H1 (cell line): ENCODE data around the gene TNS1. TPM values are rescaled to one million over a fixed set of nuclear protein-coding genes. Genes with fewer than 3 reads are reported as not detected.

Experiments
- CTCF ChIA-PET: fragments of 300-600 bp; sonication (Branson Sonifier 250); formaldehyde crosslinking; loops from one replicate; lab custom pipeline; 2021; ENCODE audit not compliant: partially characterized antibody; lab: Charles Lee
- POLR2A ChIA-PET: fragments of 300-600 bp; sonication (Branson Sonifier 250); formaldehyde crosslinking; loops from one replicate; lab custom pipeline; 2021; ENCODE audit warnings: inconsistent platforms; ENCODE audit not compliant: partially characterized antibody; lab: Charles Lee
- DNase-seq, 2 experiments: peaks; one replicate each; pipeline versions ENCODE4 v3.0.0 to v3.0.0-alpha.2; 2010 to 2022; ENCODE audit warnings: low spot score in 2 of 2, low read depth in 1 of 2, mixed read lengths in 1 of 2
- FAIRE-seq: peaks from 2 replicates; lab custom pipeline; 2011; peaks lifted over from hg19 to GRCh38; lab: Jason Lieb, UNC
- H2AFZ ChIP-seq: 2 replicates; pipeline ENCODE4 v1.8.1; 2012; ENCODE audit warnings: low read length, inconsistent platforms
- H2AK5ac ChIP-seq: 2 replicates; pipeline ENCODE4 v1.6.1; 2013; ENCODE audit warnings: low read depth, low read length
- H2BK120ac ChIP-seq: replicated peaks from 2 replicates; pipeline ENCODE3; 2013; ENCODE audit warnings: low read depth, low read length, inconsistent platforms
- H2BK12ac ChIP-seq: 2 replicates; pipeline ENCODE4 v1.6.1; 2013; ENCODE audit warnings: low read depth, low read length
- H2BK15ac ChIP-seq: 2 replicates; pipeline ENCODE4 v1.6.1; 2013; ENCODE audit warnings: low read length
- H2BK20ac ChIP-seq: 2 replicates; pipeline ENCODE4 v1.6.1; 2013; ENCODE audit warnings: low read length
- H2BK5ac ChIP-seq: 2 replicates; pipeline ENCODE4 v1.6.1; 2013; ENCODE audit warnings: low read depth, low read length
- H3K14ac ChIP-seq: 2 replicates; pipeline ENCODE4 v1.6.1; 2013; ENCODE audit warnings: inconsistent platforms; ENCODE audit not compliant: insufficient read length
- H3K18ac ChIP-seq: 2 replicates; pipeline ENCODE4 v1.6.1; 2013; ENCODE audit warnings: low read length; ENCODE audit errors: extremely low read depth
- H3K23ac ChIP-seq: 2 replicates; pipeline ENCODE4 v1.6.1; 2013; ENCODE audit warnings: inconsistent platforms; ENCODE audit not compliant: insufficient read length
- H3K23me2 ChIP-seq: 2 replicates; pipeline ENCODE4 v1.6.1; 2013; ENCODE audit warnings: low read depth, low read length
- H3K27ac ChIP-seq: 2 replicates; pipeline ENCODE4 v1.6.1; 2011; ENCODE audit warnings: low read depth, low read length, inconsistent platforms
- H3K27me3 ChIP-seq, 4 experiments: replicated peaks in 1 of 4; 1 replicate in 1 of 4; 2 replicates in 3 of 4; pipeline versions ENCODE4 v1.6.1 to v1.8.1; 2011 to 2013; ENCODE audit warnings: low read length in 3 of 4, mild to moderate bottlenecking in 3 of 4, inconsistent platforms in 2 of 4, mixed read lengths in 2 of 4, moderate library complexity in 1 of 4; ENCODE audit not compliant: control insufficient read depth in 3 of 4, insufficient read depth in 3 of 4; ENCODE audit errors: extremely low read depth in 1 of 4
- H3K36me3 ChIP-seq, 4 experiments: 2 replicates each; pipeline versions ENCODE4 v1.6.1 to v1.8.1; 2011 to 2013; ENCODE audit warnings: mild to moderate bottlenecking in 4 of 4, low read length in 3 of 4, moderate library complexity in 2 of 4, control low read depth in 1 of 4, inconsistent platforms in 1 of 4; ENCODE audit not compliant: insufficient read depth in 4 of 4, control insufficient read depth in 2 of 4
- H3K4ac ChIP-seq: replicated peaks from 2 replicates; pipeline ENCODE3; 2013; ENCODE audit warnings: low read length, low read depth, mixed read lengths, inconsistent platforms; ENCODE audit not compliant: insufficient read length
- H3K4me1 ChIP-seq, 4 experiments: replicated peaks in 1 of 4; 1 replicate in 1 of 4; 2 replicates in 3 of 4; pipeline versions ENCODE4 v1.6.1 to v1.8.1; 2011 to 2013; ENCODE audit warnings: low read length in 3 of 4, inconsistent platforms in 2 of 4, mixed read lengths in 1 of 4; ENCODE audit not compliant: insufficient read depth in 4 of 4, control insufficient read depth in 3 of 4
- H3K4me2 ChIP-seq, 2 experiments: 2 replicates each; pipeline versions ENCODE4 v1.6.1 to v1.8.1; 2011 to 2013; ENCODE audit warnings: low read depth in 2 of 2, low read length in 2 of 2, control low read depth in 1 of 2, inconsistent platforms in 1 of 2, mild to moderate bottlenecking in 1 of 2; ENCODE audit not compliant: insufficient read depth in 1 of 2
- H3K4me3 ChIP-seq, 4 experiments: fragments of 200-600, 300-600 bp in 1 of 4; sonication (generic), shearing (Covaris generic), sonication (Bioruptor Twin) in 1 of 4; 2 replicates each; pipeline versions ENCODE4 v1.5.1 to v1.8.1; 2011 to 2016; ENCODE audit warnings: low read length in 4 of 4, low read depth in 3 of 4, control low read depth in 2 of 4, inconsistent platforms in 2 of 4, mild to moderate bottlenecking in 2 of 4, mixed read lengths in 1 of 4, moderate library complexity in 1 of 4; ENCODE audit not compliant: insufficient read depth in 2 of 4; ENCODE audit errors: extremely low read depth in 1 of 4
- H3K56ac ChIP-seq: replicated peaks from 2 replicates; pipeline ENCODE3; 2013; ENCODE audit warnings: low read depth, mild to moderate bottlenecking, mixed read lengths, low read length, inconsistent platforms; ENCODE audit not compliant: insufficient read length
- H3K79me1 ChIP-seq: 2 replicates; pipeline ENCODE4 v1.6.1; 2013; ENCODE audit warnings: low read depth, low read length, control low read depth
- H3K79me2 ChIP-seq, 2 experiments: 2 replicates each; pipeline versions ENCODE4 v1.6.1 to v1.8.1; 2012 to 2013; ENCODE audit warnings: low read length in 2 of 2, mild to moderate bottlenecking in 2 of 2, inconsistent platforms in 1 of 2; ENCODE audit not compliant: insufficient read depth in 2 of 2, control insufficient read depth in 1 of 2
- H3K9ac ChIP-seq, 4 experiments: replicated peaks in 1 of 4; 1 replicate in 1 of 4; 2 replicates in 3 of 4; pipeline versions ENCODE4 v1.6.1 to v1.8.1; 2011 to 2013; ENCODE audit warnings: low read depth in 3 of 4, low read length in 3 of 4, control low read depth in 2 of 4, mild to moderate bottlenecking in 2 of 4, moderate library complexity in 2 of 4, inconsistent platforms in 1 of 4; ENCODE audit errors: extremely low read depth in 1 of 4
- H3K9me3 ChIP-seq, 2 experiments: 2 replicates each; pipeline versions ENCODE4 v1.6.1 to v1.8.1; 2012 to 2013; ENCODE audit warnings: mild to moderate bottlenecking in 2 of 2, moderate library complexity in 2 of 2, control low read depth in 1 of 2, inconsistent platforms in 1 of 2, low read depth in 1 of 2, low read length in 1 of 2, mixed read lengths in 1 of 2; ENCODE audit not compliant: insufficient read depth in 2 of 2
- H4K20me1 ChIP-seq, 2 experiments: replicated peaks in 1 of 2; 2 replicates each; pipeline versions ENCODE3 to v1.8.1; 2011 to 2013; ENCODE audit warnings: inconsistent platforms in 2 of 2, low read length in 2 of 2, mild to moderate bottlenecking in 1 of 2; ENCODE audit not compliant: insufficient read depth in 2 of 2, control insufficient read depth in 1 of 2
- H4K5ac ChIP-seq: 2 replicates; pipeline ENCODE4 v1.6.1; 2013; ENCODE audit warnings: low read length, low read depth, mixed read lengths, inconsistent platforms; ENCODE audit not compliant: insufficient read length
- H4K8ac ChIP-seq: 2 replicates; pipeline ENCODE4 v1.8.0; 2013; ENCODE audit warnings: mild to moderate bottlenecking, moderate library complexity, low read length, inconsistent platforms; ENCODE audit not compliant: insufficient read depth; ENCODE audit errors: extremely low read depth
- H4K91ac ChIP-seq: replicated peaks from 2 replicates; pipeline ENCODE3; 2013; ENCODE audit warnings: low read length, mixed read lengths, inconsistent platforms; ENCODE audit not compliant: insufficient read length
- CBX8 ChIP-seq: fragments of 300-800, 300-1000 bp; sonication (generic); IDR thresholded peaks from 2 replicates; pipeline ENCODE4 v1.7.1; 2016; ENCODE audit warnings: low read depth, low read length, borderline replicate concordance
- CREB1 ChIP-seq: IDR thresholded peaks from 2 replicates; pipeline ENCODE4 v1.6.1; 2012; ENCODE audit warnings: inconsistent platforms
- EP300 ChIP-seq, 2 experiments: IDR thresholded peaks; 1 replicate in 1 of 2; 2 replicates in 1 of 2; pipeline ENCODE4 v1.6.1; 2011 to 2012; ENCODE audit warnings: low read depth in 2 of 2, low read length in 2 of 2, mild to moderate bottlenecking in 2 of 2, borderline replicate concordance in 1 of 2, inconsistent platforms in 1 of 2, moderate library complexity in 1 of 2
- KDM4A ChIP-seq: IDR thresholded peaks from one replicate; pipeline ENCODE4 v1.7.1; 2012; ENCODE audit warnings: low read depth, mild to moderate bottlenecking, moderate library complexity, low read length, inconsistent platforms; ENCODE audit not compliant: severe bottlenecking
- NANOG ChIP-seq: IDR thresholded peaks from 2 replicates; pipeline ENCODE4 v1.6.1; 2011; ENCODE audit warnings: low read length, low read depth, mild to moderate bottlenecking, inconsistent platforms; ENCODE audit not compliant: insufficient read depth, poor library complexity, severe bottlenecking
- NRF1 ChIP-seq: IDR thresholded peaks from 2 replicates; pipeline ENCODE4 v1.6.1; 2011; ENCODE audit warnings: mild to moderate bottlenecking, low read depth, low read length, improper control_type of control experiment
- RAD21 ChIP-seq, 2 experiments: IDR thresholded peaks in 1 of 2; conservative IDR thresholded peaks in 1 of 2; 2 replicates each; pipeline ENCODE4 v1.6.1; 2011; ENCODE audit warnings: low read depth in 2 of 2, low read length in 2 of 2, improper control_type of control experiment in 1 of 2, inconsistent platforms in 1 of 2, mild to moderate bottlenecking in 1 of 2, moderate library complexity in 1 of 2
- SIN3A ChIP-seq, 2 experiments: IDR thresholded peaks in 1 of 2; conservative IDR thresholded peaks in 1 of 2; 2 replicates each; pipeline ENCODE4 v1.6.1; 2011 to 2012; ENCODE audit warnings: low read length in 2 of 2, improper control_type of control experiment in 1 of 2, low read depth in 1 of 2, mild to moderate bottlenecking in 1 of 2
- TCF12 ChIP-seq: IDR thresholded peaks from 2 replicates; pipeline ENCODE4 v1.6.1; 2011; ENCODE audit warnings: low read depth, mild to moderate bottlenecking, low read length
- WGBS, 2 experiments: shearing (Covaris generic) in 1 of 2; methylation state at CpG; one replicate each; pipeline versions ENCODE4 v1.1.6 to v1.1.7; 2013 to 2015; ENCODE audit warnings: low lambda C conversion rate in 2 of 2, mixed read lengths in 2 of 2, inconsistent platforms in 1 of 2, low coverage in 1 of 2, missing lambda C conversion rate in 1 of 2; ENCODE audit not compliant: insufficient replicate concordance in 2 of 2, insufficient coverage in 1 of 2, insufficient read length in 1 of 2; ENCODE audit errors: extremely low coverage in 1 of 2, missing lambda C conversion rate in 1 of 2; 5-methylcytosine and 5-hydroxymethylcytosine counted together
- polyA plus RNA-seq, 7 experiments: library from polyadenylated mRNA; depleted of rRNA in 3 of 7; stranded (reverse) in 5 of 7; unstranded in 2 of 7; fragments of >200 nt in 5 of 7; fragments of 200-250 nt in 2 of 7; gene quantifications; 1 replicate in 5 of 7; 2 replicates in 1 of 7; 4 replicates in 1 of 7; pipeline versions ENCODE4 v1.2.1 to v1.2.3, GENCODE V29; 2011 to 2013; ENCODE audit warnings: missing spikeins in 2 of 7, mixed read lengths in 2 of 7
- total RNA-seq: library from RNA; stranded (reverse); fragmentation: NEBNext Ultra II Directional; extraction: Animal tissue kit (Norgen Biotek cat#: 25700); gene quantifications from 2 replicates; pipeline ENCODE4 v1.2.1, GENCODE V29; 2021
- TF ChIP-seq, protein P1 (sequence below): IDR thresholded peaks from 2 replicates; pipeline ENCODE4 v1.6.1; 2011; ENCODE audit warnings: low read depth, mild to moderate bottlenecking, low read length; ENCODE audit not compliant: insufficient read depth

Gene TNS1
- total and polyA plus RNA-seq, 2 of the 8 experiments (the other 6 are each of a cell fraction or from before 2014, with no cell fraction given): 1.5 to 5.1 TPM

DNA sequence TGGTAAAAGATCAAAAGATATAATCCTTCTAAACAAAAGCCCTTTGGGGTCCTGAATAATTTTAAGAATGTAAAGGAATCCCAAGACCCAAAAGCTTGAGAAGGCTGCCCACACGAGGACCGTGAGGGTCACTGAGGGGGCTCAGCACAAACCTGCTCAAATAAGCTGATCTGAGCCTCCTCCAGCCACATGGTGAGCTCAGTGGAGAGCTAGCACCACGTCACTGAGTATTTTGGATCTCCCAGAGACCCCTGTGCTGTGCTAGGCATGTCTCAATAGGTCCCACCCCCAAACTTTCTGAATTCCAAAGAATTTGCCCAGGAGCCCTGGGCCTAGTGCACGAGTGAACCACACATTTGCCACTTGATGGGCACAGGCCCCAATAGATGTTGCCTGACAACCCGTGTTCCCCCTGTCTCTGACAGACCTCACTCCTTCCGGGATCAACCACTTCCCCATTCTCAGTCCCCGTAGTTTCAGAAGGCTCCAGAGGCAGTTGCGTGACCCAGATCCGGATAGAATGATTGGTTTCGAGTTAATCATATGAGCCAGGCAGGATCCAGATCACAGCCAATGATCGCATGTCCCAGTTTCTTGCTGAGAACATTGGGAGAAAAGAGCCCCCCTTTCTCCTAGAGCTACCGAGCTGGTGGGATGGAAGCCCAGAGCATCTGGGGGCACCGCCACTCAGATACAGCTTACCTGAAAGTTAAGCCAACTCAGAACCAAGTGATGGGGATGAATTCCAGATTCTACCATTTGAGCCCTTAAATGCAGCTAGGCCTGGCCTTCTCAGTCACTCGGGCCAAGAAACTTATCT is 203.8 kb downstream of the TNS1 start:
- H2AK5ac ChIP-seq: no peak overlapping the region
- H4K5ac ChIP-seq: no peak overlapping the region
- CTCF ChIA-PET: interaction anchor here (0.6 to 30.4 kb wide), 11 partner anchors 8 to 234 kb away, joined by 3 to 759 read pairs (median 3); no protein-coding TSS in a partner anchor
- no peaks in the 10 kb centered on the region; a peak in 1 of 8 replicates for H3K36me3 ChIP-seq
- H4K8ac ChIP-seq: no peak overlapping the region
- no peak overlapping the region for H2AFZ ChIP-seq
- H2BK15ac ChIP-seq: no peak overlapping the region
- no peak overlapping the region for H2BK12ac ChIP-seq
- H3K79me1 ChIP-seq: no peaks in the 10 kb centered on the region
- H3K4ac ChIP-seq: no peak overlapping the region
- WGBS, 2 experiments: 93% methylated on average over 13 of the region's 14 CpGs; no CpG with 5 or more reads in 1 of the 2 experiments
- H3K23me2 ChIP-seq: no peaks in the 10 kb centered on the region; the same call in 1 of the 2 replicates
- no peak overlapping the region for H2BK20ac ChIP-seq
- no peak for FAIRE-seq
- DNase-seq: peak in 1 of 2 experiments; percentile 26
- H3K23ac ChIP-seq: no peak overlapping the region
- no peak overlapping the region for H3K4me2 ChIP-seq
- H3K27ac ChIP-seq: no peak overlapping the region
- peaks cover 0 to 5% (median 2%) of the 10 kb centered on the region in 4 experiments; a peak in 1 of 7 replicates for H3K4me1 ChIP-seq
- peaks cover 0 to 5% of the 10 kb centered on the region in 2 experiments for H4K20me1 ChIP-seq
- POLR2A ChIA-PET: interaction anchor here (1.1 kb wide), 1 partner anchor 41 kb away, joined by 3 read pairs; no protein-coding TSS in a partner anchor
- H3K79me2 ChIP-seq: no peaks in the 10 kb centered on the region
- no peak overlapping the region for H3K4me3 ChIP-seq
- H3K27me3 ChIP-seq: no peaks in the 10 kb centered on the region
- no peak overlapping the region for H3K14ac ChIP-seq
- no peak overlapping the region for H2BK5ac ChIP-seq
- H3K56ac ChIP-seq: no peak overlapping the region
- no peak overlapping the region for H4K91ac ChIP-seq
- H2BK120ac ChIP-seq: no peak overlapping the region
- no peak overlapping the region for H3K18ac ChIP-seq
- no peaks in the 10 kb centered on the region for H3K9me3 ChIP-seq
- no peak overlapping the region for H3K9ac ChIP-seq
- no peak for TF ChIP-seq RAD21 (IDR thresholded peaks at IDR 0.05 in 1 of 2, conservative IDR thresholded peaks at IDR 0.05 in 1 of 2; ENCODE audit: low read depth in 2 of 2, low read length in 2 of 2)
- no peak for TF ChIP-seq CBX8
- no peak for TF ChIP-seq NANOG
- TF ChIP-seq CREB1: no peak
- no peak for TF ChIP-seq SIN3A (conservative IDR thresholded peaks at IDR 0.05 in 1 of 2, IDR thresholded peaks at IDR 0.05 in 1 of 2; ENCODE audit: low read depth in 1 of 2, low read length in 2 of 2)
- TF ChIP-seq, protein P1, sequence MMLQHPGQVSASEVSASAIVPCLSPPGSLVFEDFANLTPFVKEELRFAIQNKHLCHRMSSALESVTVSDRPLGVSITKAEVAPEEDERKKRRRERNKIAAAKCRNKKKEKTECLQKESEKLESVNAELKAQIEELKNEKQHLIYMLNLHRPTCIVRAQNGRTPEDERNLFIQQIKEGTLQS: no peak
- no peak for TF ChIP-seq TCF12
- no peak for TF ChIP-seq EP300 (IDR thresholded peaks at IDR 0.05; ENCODE audit: borderline replicate concordance in 1 of 2, low read depth in 2 of 2, low read length in 2 of 2)
- TF ChIP-seq KDM4A: no peak
- TF ChIP-seq NRF1: no peak
